HEK293 (cell line): ENCODE measurements around the gene CCDC87.

Experiments
- FEZF1 ChIP-seq: fragments of 450-650 bp; formaldehyde crosslinking; IDR thresholded peaks from 2 replicates; pipeline ENCODE4 v1.5.1; 2016; ENCODE audit warnings: missing biosample characterization, missing genetic modification characterization
- GLIS1 ChIP-seq: fragments of 450-650 bp; formaldehyde crosslinking; IDR thresholded peaks from 2 replicates; pipeline ENCODE4 v1.5.1; 2016; ENCODE audit warnings: missing biosample characterization, missing genetic modification characterization
- IKZF3 ChIP-seq: fragments of 450-650 bp; IDR thresholded peaks from 2 replicates; pipeline ENCODE4 v1.5.0; 2018; ENCODE audit warnings: missing biosample characterization, mild to moderate bottlenecking, missing genetic modification characterization, moderate library complexity
- KLF1 ChIP-seq: fragments of 450-650 bp; formaldehyde crosslinking; IDR thresholded peaks from 2 replicates; pipeline ENCODE4 v1.5.1; 2016; ENCODE audit warnings: missing biosample characterization, missing genetic modification characterization
- KLF16 ChIP-seq: fragments of 450-650 bp; formaldehyde crosslinking; IDR thresholded peaks from 2 replicates; pipeline ENCODE4 v1.5.1; 2017; ENCODE audit warnings: missing biosample characterization, missing genetic modification characterization
- ZBTB11 ChIP-seq: fragments of 450-650 bp; formaldehyde crosslinking; conservative IDR thresholded peaks from 2 replicates; pipeline ENCODE4 v1.5.1; 2016; ENCODE audit warnings: low read depth, missing biosample characterization, missing genetic modification characterization
- ZBTB21 ChIP-seq: fragments of 450-650 bp; formaldehyde crosslinking; IDR thresholded peaks from 2 replicates; pipeline ENCODE4 v1.5.1; 2017; ENCODE audit warnings: missing biosample characterization, missing genetic modification characterization
- ZNF155 ChIP-seq: fragments of 450-650 bp; formaldehyde crosslinking; IDR thresholded peaks from 2 replicates; pipeline ENCODE4 v1.5.1; 2016; ENCODE audit warnings: missing biosample characterization, missing genetic modification characterization
- ZNF175 ChIP-seq: fragments of 450-650 bp; formaldehyde crosslinking; IDR thresholded peaks from 2 replicates; pipeline ENCODE4 v1.5.1; 2016; ENCODE audit warnings: missing biosample characterization, missing genetic modification characterization
- ZNF23 ChIP-seq: fragments of 450-650 bp; formaldehyde crosslinking; IDR thresholded peaks from 2 replicates; pipeline ENCODE4 v1.5.1; 2016; ENCODE audit warnings: missing biosample characterization, missing genetic modification characterization, borderline replicate concordance
- ZNF274 ChIP-seq, 2 experiments: fragments of 200-500 bp in 1 of 2; fragments of 450-650 bp in 1 of 2; sonication (Bioruptor generic) in 1 of 2; formaldehyde crosslinking in 1 of 2; IDR thresholded peaks; 2 replicates each; pipeline versions ENCODE4 v1.5.1 to v1.6.1; 2014 to 2016; ENCODE audit warnings: borderline replicate concordance in 1 of 2, inconsistent platforms in 1 of 2, low read length in 1 of 2, missing biosample characterization in 1 of 2, missing genetic modification characterization in 1 of 2
- ZNF302 ChIP-seq: fragments of 450-650 bp; formaldehyde crosslinking; IDR thresholded peaks from 2 replicates; pipeline ENCODE4 v1.5.1; 2016; ENCODE audit warnings: missing biosample characterization, missing genetic modification characterization, low read depth
- ZNF350 ChIP-seq: fragments of 450-650 bp; formaldehyde crosslinking; IDR thresholded peaks from 2 replicates; pipeline ENCODE4 v1.5.0; 2017; ENCODE audit warnings: missing biosample characterization, mild to moderate bottlenecking, missing genetic modification characterization
- ZNF362 ChIP-seq: fragments of 450-650 bp; formaldehyde crosslinking; IDR thresholded peaks from 2 replicates; pipeline ENCODE4 v1.5.1; 2016; ENCODE audit warnings: missing biosample characterization, missing genetic modification characterization
- ZNF391 ChIP-seq: fragments of 450-650 bp; formaldehyde crosslinking; IDR thresholded peaks from 2 replicates; pipeline ENCODE4 v1.5.1; 2016; ENCODE audit warnings: low read depth, missing biosample characterization, missing genetic modification characterization, borderline replicate concordance
- ZNF501 ChIP-seq: fragments of 450-650 bp; formaldehyde crosslinking; IDR thresholded peaks from 2 replicates; pipeline ENCODE4 v1.5.1; 2016; ENCODE audit warnings: missing biosample characterization, missing genetic modification characterization
- ZNF529 ChIP-seq: fragments of 450-650 bp; formaldehyde crosslinking; IDR thresholded peaks from 2 replicates; pipeline ENCODE4 v1.5.1; 2017; ENCODE audit warnings: missing genetic modification characterization, missing biosample characterization; ENCODE audit not compliant: insufficient replicate concordance
- ZNF530 ChIP-seq: fragments of 450-650 bp; formaldehyde crosslinking; IDR thresholded peaks from 2 replicates; pipeline ENCODE4 v1.5.1; 2016; ENCODE audit warnings: low read depth, missing biosample characterization, missing genetic modification characterization
- ZNF549 ChIP-seq: fragments of 450-650 bp; IDR thresholded peaks from 2 replicates; pipeline ENCODE4 v1.5.1; 2018; ENCODE audit warnings: missing biosample characterization, missing genetic modification characterization, mild to moderate bottlenecking, inconsistent platforms, moderate library complexity
- ZNF654 ChIP-seq: fragments of 450-650 bp; formaldehyde crosslinking; IDR thresholded peaks from 2 replicates; pipeline ENCODE4 v1.5.1; 2016; ENCODE audit warnings: low read depth, missing biosample characterization, missing genetic modification characterization
- ZXDB ChIP-seq: fragments of 450-650 bp; formaldehyde crosslinking; IDR thresholded peaks from 2 replicates; pipeline ENCODE4 v1.5.1; 2016; ENCODE audit warnings: missing biosample characterization, missing genetic modification characterization
- TF ChIP-seq, protein P1 (sequence below): fragments of 450-650 bp; formaldehyde crosslinking; IDR thresholded peaks from 2 replicates; pipeline ENCODE4 v1.5.1; 2017; ENCODE audit warnings: missing biosample characterization, mild to moderate bottlenecking, missing genetic modification characterization, moderate library complexity
- TF ChIP-seq, protein P2 (sequence below): fragments of 450-650 bp; formaldehyde crosslinking; conservative IDR thresholded peaks from 2 replicates; pipeline ENCODE4 v1.5.1; 2016; ENCODE audit warnings: low read depth, missing biosample characterization, missing genetic modification characterization
- TF ChIP-seq, protein P3 (sequence below): fragments of 450-650 bp; formaldehyde crosslinking; IDR thresholded peaks from 2 replicates; pipeline ENCODE4 v1.5.1; 2016; ENCODE audit warnings: missing biosample characterization, missing genetic modification characterization, low read depth

CCDC87 gene

DNA sequence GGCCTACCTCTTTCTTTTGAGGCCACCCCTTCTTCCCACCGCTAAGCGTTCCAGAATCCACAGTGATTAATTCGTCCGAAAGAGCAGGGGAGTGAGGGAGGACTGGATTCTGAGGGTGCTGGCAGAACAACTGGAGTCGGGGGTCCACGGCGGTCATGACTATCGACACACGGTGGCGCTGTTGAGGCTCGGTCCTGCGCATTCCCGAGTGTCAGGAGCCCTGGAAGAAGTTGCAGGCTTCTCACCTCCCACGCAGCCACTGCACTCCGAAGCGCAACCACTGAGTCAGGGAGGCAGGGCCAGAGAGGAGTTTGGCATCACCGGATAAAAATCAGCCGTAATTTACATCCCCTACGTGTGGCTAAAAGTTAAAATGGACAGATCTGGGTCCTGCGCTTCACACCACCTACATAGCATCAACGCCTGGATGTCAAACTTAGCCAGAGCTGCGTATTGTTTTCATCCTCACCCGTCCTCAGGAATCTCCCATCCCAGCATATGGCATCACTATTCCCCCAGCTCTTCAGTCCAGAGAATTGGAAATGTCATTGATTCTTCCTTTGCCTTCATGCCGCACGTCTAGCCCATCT is 13.8 kb downstream of the CCDC87 start (continued):
- TF ChIP-seq ZXDB (tag by site-specific recombination) (no peak), KLF1 (tag by site-specific recombination) (no peak), ZNF530 (tag by site-specific recombination) (no peak), GLIS1 (tag by site-specific recombination) (peak; percentile 61), KLF16 (tag by site-specific recombination) (no peak), ZNF654 (peak; percentile 77), ZBTB11 (tag by site-specific recombination) (no peak), ZNF155 (no peak), ZNF362 (tag by site-specific recombination) (no peak), IKZF3 (tag by site-specific recombination) (peak; percentile 48; the same call in 1 of the 2 replicates), ZNF302 (tag by site-specific recombination) (no peak), ZNF529 (tag by site-specific recombination) (no peak), ZNF274 (IDR thresholded peaks at IDR 0.05; ENCODE audit: low read length) (no peak), ZNF274 (tag by site-specific recombination; IDR thresholded peaks at IDR 0.05; ENCODE audit: borderline replicate concordance) (no peak), ZNF175 (tag by site-specific recombination) (no peak), ZNF549 (no peak), ZNF501 (tag by site-specific recombination) (no peak), ZNF23 (tag by site-specific recombination) (no peak), ZNF391 (no peak), ZBTB21 (tag by site-specific recombination) (no peak), FEZF1 (tag by site-specific recombination) (no peak), ZNF350 (tag by site-specific recombination) (no peak)
- TF ChIP-seq, protein P1, sequence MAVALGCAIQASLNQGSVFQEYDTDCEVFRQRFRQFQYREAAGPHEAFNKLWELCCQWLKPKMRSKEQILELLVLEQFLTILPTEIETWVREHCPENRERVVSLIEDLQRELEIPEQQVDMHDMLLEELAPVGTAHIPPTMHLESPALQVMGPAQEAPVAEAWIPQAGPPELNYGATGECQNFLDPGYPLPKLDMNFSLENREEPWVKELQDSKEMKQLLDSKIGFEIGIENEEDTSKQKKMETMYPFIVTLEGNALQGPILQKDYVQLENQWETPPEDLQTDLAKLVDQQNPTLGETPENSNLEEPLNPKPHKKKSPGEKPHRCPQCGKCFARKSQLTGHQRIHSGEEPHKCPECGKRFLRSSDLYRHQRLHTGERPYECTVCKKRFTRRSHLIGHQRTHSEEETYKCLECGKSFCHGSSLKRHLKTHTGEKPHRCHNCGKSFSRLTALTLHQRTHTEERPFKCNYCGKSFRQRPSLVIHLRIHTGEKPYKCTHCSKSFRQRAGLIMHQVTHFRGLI, result no peak
- TF ChIP-seq, protein P2, sequence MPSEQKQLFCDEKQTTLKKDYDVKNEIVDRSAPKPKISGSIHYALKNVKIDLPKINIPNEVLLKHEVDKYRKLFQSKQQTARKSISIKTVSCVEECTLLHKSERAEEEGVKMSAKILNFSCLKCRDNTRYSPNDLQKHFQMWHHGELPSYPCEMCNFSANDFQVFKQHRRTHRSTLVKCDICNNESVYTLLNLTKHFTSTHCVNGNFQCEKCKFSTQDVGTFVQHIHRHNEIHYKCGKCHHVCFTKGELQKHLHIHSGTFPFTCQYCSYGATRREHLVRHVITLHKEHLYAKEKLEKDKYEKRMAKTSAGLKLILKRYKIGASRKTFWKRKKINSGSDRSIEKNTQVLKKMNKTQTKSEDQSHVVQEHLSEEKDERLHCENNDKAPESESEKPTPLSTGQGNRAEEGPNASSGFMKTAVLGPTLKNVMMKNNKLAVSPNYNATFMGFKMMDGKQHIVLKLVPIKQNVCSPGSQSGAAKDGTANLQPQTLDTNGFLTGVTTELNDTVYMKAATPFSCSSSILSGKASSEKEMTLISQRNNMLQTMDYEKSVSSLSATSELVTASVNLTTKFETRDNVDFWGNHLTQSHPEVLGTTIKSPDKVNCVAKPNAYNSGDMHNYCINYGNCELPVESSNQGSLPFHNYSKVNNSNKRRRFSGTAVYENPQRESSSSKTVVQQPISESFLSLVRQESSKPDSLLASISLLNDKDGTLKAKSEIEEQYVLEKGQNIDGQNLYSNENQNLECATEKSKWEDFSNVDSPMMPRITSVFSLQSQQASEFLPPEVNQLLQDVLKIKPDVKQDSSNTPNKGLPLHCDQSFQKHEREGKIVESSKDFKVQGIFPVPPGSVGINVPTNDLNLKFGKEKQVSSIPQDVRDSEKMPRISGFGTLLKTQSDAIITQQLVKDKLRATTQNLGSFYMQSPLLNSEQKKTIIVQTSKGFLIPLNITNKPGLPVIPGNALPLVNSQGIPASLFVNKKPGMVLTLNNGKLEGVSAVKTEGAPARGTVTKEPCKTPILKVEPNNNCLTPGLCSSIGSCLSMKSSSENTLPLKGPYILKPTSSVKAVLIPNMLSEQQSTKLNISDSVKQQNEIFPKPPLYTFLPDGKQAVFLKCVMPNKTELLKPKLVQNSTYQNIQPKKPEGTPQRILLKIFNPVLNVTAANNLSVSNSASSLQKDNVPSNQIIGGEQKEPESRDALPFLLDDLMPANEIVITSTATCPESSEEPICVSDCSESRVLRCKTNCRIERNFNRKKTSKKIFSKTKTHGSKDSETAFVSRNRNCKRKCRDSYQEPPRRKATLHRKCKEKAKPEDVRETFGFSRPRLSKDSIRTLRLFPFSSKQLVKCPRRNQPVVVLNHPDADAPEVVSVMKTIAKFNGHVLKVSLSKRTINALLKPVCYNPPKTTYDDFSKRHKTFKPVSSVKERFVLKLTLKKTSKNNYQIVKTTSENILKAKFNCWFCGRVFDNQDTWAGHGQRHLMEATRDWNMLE, result no peak
- TF ChIP-seq, protein P3, sequence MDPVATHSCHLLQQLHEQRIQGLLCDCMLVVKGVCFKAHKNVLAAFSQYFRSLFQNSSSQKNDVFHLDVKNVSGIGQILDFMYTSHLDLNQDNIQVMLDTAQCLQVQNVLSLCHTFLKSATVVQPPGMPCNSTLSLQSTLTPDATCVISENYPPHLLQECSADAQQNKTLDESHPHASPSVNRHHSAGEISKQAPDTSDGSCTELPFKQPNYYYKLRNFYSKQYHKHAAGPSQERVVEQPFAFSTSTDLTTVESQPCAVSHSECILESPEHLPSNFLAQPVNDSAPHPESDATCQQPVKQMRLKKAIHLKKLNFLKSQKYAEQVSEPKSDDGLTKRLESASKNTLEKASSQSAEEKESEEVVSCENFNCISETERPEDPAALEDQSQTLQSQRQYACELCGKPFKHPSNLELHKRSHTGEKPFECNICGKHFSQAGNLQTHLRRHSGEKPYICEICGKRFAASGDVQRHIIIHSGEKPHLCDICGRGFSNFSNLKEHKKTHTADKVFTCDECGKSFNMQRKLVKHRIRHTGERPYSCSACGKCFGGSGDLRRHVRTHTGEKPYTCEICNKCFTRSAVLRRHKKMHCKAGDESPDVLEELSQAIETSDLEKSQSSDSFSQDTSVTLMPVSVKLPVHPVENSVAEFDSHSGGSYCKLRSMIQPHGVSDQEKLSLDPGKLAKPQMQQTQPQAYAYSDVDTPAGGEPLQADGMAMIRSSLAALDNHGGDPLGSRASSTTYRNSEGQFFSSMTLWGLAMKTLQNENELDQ (tag by site-specific recombination), result no peak
